GM10847 (cell line): ENCODE results near the gene MSMO1.

Experiments
- POLR2A ChIP-seq: IDR thresholded peaks from 2 replicates; pipeline ENCODE4 v1.6.1; 2011; ENCODE audit not compliant: insufficient read length; ENCODE audit errors: extremely low read depth

Gene MSMO1

DNA sequence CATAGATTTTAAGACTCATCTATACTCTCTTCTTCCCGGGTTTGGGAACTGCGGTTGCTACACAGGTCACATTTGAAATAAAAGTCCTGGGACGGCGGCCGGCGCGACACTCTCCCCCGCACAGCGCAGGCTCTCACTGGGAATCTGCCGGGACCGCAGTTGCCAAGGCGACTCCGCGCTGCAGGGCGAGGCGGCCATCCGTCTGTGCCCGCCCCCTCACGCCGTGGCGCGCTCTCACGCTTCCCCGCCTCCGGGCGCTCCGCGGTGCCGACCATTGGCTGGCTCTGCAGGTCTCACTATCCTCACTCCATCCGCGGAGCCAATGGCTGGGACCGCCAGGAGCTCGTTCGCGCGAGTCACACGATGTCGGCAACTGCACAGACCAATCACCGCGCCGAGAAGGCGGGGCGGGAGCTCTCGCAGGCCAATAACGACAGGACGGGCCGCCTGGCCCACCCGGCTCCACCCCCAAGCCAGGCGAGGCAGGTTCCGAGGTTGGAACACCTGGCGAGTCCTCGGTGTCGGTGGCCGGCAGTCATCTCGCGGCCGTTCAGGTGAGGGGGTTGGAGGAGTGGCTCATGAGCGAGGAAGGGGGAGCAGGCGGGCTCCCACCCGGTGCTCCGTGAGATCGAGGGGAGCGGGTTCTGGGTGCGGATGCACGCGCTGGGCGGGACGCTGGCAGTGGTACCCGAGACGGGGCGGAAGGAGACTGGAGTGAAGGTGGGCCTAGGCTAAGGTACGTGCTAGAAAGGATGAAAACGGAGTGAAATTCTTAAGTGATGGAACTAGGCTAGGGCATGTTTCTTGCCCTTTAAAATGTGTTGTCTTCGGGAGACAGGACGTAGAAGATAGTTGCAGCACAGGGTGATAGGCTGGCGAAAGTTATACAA lies at the start of gene MSMO1:
Gene MSMO1, plus strand, starts transcription at position 459 of the 890 bp plus-strand sequence. CDS start 5,702 bp downstream, outside the sequence.
- TF ChIP-seq POLR2A = peak; percentile 74

DNA sequence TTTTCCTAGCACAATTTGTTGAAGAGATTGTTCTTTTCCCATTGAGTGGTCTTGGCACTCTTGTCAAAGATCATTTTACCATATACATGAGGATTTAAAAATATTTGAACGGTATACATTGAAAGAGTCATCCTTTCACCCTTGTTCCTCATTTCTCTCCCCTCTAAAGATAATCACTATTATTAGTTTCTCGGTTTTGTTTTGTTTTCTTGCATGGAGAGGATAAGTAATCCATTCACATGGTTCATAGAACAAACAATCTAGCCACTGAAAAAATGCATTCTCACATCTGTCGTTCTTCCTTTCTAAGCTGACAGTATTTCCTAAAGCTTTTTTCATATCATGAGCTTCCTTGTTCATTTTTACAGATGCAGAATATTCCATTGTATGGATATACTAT lies 39.2 kb upstream of the MSMO1 start:
- no peak for TF ChIP-seq POLR2A

DNA sequence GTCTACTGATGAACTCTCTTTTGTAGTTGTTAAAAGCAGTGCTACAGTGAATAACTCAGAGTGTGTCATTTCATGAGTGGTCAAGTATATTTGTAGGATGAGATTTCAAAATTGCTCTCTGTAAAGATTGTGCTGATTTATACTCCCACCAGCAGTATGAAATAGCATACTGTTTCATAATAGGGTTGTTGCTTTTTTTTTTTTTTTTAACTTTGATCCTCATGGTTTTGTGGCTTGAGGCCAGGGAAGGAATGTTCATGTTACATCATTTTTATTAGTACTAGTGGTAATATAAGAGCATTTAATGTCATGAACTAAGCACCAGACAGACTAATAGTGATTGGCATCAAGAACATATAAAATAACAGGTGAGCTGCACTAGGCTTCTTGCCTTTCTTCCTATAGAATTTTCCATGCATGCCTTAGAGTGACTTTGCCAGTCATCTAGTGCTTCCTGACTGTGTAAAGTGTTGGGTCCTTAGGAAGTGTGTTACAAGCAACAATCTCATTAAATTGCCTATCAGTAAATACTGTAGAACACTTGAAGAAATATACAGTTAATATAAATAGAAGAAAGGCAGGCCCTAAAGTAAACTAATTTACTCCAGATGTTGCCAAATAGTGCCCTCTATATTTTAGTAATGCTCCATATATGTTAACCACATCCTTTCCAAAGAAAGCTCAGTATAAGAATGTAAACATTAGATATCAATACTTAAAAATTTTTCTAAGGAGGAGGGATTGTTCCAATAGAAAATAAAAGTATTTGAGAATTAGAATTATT lies 38.6 kb upstream of the MSMO1 start:
- no peak for TF ChIP-seq POLR2A

DNA sequence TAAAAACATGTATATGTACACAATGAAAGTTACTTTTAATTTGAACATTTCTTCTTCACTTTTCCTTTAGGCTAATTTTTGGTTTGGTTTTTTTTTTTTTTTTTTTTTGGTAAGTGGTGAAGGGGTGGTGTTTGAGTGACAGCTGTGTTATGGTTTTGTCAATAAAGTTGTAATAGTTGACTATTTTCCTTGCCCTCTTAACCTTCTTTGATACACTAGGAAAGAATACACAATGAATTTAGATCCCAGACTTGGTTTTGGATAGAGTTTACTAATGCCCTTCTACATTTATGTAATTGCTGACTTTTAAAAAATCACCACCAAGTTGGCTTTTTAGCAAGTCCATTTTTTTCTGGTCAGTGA lies 38.1 kb upstream of the MSMO1 start:
- TF ChIP-seq POLR2A = no peak

DNA sequence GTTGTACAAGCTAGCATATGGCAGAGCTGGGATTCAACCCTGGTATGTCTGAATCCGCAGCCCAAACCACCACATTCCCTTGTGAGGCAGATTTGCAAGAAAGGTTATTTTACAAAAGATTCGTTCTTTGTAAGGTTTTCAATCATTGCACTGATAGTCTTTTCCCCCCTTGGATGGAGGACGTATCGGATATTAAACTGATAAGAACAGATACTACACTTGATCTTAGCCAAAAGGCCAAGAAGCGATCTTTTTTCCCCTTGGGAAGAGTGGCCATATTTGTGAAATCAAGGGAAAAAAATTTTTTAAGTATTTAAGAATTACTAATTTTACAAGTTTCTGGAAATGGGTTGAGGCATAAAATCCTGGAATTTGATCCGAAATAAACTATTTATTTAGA lies 34.4 kb upstream of the MSMO1 start:
- TF ChIP-seq POLR2A = no peak

DNA sequence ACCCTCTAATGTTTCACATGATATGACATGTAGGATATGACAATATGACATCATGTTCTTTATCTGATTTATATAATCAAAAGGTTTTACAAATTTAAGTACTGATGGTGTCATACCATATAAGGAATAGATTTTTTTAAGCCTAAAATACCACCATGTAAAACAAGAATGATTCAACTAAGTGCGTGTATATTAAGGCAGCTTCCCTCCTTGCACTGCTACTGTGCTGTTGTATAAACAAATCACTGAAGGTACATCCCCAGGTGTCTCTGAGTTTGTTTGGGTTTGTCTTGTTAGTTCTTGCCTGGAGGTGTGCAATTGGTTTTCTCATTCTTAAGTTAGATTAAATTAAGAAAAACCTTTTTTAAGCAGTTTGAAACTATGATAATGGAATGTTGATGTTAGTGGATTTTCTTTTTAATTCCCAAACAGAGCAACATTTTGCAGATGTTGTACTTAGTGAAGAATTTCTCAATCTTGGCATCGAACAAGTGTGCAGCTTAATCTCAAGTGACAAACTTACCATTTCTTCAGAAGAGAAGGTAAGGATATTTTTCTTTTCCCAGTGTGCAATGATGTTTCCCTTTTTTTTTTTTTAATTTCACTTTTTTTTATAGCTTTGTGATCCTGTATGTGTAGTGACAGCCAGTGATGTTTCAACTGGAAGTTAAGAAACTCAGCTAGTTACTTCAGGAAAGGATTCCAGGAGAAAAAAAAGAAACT lies 33.4 kb upstream of the MSMO1 start:
- TF ChIP-seq POLR2A = no peak

DNA sequence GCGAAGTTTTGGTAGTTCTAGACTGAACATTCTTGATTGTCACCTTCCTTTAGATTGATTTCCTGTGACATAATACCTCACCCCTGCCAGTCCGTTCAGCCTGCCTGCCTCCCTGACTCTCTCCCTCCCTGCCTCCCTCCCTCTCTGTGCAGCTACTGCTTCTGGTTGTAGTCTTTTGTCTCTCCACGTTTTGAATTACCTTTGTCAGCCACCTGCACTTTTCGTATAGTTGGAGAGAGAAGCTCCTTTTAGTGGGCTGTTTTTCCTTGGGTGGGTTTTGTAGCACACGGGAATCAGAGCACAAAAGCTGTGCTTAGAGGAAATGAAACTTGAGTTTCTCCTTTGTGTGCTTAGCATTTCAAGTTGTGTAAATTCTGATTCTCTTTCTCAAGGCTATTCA lies 32.6 kb upstream of the MSMO1 start:
- TF ChIP-seq POLR2A = no peak

DNA sequence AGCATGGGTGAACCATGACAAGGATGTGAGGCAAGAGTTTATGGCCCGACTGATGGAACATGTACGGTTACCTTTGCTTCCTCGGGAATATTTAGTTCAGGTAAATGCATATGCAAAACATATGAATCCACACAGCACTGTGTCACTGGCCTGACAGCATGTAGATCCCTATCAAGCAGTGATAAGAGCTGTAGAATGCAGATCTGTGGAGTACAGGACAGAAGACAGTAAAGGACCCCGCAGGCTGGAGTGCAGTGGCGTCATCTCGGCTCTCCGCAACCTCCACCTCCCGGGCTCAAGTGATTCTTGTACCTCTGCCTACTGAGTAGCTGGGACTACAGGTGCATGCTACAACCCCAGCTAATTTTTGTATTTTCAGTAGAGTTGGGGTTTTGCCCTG lies 29.8 kb upstream of the MSMO1 start:
- TF ChIP-seq POLR2A = no peak

DNA sequence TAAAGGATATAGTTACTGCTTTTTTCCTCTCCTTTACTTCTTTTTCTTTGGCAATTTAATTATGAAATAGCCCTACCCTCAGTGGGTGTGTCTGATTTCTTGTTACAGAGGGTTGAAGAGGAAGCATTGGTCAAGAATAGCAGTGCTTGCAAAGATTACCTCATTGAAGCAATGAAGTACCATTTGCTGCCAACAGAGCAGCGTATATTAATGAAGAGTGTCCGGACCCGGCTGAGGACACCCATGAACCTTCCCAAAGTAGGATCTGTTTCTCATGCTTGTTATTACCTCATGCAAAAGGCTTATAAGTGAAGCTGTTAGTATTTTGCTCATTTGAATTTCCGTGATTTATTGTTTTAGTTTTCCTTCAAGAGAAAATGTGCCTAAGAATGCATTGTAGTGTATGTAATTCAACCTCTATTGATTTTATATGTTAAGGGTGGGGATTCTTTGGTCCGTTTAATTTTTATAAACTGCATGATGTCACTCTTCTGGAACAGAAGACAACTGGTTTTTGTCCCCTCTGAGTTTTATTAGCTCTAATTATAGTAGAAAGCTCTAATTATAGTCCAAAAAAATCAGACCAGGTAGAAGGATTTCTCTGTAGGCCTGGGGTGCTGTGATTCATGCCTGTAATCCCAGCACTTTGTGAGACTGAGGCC lies 27.9 kb upstream of the MSMO1 start:
- no peak for TF ChIP-seq POLR2A

DNA sequence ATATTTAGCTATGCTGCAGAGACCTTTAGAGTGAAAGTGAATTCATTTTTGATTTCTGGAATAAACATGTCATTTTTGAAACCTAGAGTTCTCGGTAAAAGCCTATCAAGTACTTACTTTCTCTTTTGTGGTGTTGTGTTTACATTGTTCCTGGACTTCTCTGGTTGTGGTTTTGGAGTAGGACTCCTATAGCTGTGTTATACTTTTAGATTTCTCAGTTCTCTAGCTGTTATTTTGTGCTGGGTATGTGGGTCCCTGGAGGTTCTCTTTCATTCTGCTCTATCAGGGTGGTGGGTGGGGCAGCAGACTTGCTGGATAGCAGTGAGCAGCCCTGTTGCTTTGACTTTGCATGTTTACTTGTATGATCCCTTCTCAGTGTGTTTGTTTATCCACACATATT lies 25.6 kb upstream of the MSMO1 start:
- no peak for TF ChIP-seq POLR2A

DNA sequence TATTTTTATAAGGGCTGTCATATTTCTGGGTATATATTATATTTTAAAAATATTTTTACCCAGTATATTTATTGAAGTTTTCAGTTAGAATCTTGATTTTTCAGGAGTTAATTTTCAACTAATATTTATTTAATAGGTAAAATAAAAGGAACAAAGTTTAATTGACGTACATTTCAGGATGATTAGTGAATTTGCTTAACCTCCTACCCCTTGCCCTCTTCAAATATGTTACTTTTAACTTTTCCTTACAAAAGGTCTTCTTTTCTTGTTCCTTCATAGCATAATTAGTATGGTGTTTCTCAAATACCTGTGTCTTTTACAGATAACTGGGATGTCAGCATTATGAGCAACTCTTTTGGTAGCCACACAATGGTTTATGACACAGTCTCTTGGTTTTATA lies 24.8 kb upstream of the MSMO1 start:
- TF ChIP-seq POLR2A = no peak

DNA sequence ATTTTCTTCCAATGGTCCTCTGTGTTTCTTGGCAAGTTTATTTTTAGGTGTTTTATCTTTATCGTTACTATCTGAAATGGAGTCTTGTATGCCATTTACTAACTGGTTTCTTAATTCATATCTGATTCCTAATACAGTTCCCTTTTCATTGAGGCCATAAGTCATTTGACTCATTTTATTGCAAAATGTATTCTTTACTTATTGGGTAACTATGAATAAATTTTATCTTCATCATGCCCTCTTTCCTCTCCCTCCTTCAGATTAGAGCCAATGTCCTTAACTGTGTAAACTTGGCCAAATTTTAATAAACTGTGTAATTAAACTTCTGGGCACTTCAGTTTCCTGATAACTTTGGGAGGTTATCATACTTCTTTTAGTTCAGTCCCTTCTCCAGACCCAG lies 19.3 kb upstream of the MSMO1 start:
- no peak for TF ChIP-seq POLR2A

DNA sequence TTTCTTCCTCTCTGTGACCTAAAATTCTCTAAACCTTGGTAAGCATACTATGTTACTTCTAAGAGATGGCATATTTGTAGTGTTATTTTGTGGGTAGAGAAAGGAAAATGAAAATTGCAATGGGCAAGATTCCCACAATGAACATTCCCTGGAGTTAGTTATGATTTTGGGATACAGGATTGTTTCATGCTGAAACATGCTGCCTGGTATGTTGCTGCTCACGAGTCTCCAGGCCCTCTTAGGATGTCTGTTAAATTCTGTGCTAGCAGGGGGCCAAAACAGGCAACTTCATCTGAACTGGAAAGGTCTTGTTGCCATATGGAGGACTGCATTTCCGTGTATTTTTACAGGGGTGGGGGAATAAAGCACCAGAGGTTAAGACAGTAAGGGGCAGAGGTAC lies 18.9 kb upstream of the MSMO1 start:
- TF ChIP-seq POLR2A = no peak

DNA sequence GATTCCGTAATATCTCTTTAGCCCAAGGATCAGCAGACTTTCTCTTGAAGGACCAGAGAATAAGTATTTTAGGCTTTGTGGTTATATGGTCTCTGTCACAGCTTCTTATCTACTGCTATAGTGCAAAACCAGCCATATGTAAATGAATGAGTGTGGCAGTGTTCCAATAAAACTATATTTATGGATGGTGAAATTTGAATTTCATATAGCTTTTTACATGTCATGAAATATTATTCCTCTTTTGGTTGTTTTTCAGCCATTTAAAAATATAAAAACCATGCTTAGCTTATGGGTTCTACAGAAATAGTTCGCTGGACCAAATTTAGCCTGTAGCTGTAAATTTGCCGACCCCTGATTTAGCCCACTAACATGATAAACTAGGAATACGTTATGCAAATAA lies 18.0 kb upstream of the MSMO1 start:
- no peak for TF ChIP-seq POLR2A

DNA sequence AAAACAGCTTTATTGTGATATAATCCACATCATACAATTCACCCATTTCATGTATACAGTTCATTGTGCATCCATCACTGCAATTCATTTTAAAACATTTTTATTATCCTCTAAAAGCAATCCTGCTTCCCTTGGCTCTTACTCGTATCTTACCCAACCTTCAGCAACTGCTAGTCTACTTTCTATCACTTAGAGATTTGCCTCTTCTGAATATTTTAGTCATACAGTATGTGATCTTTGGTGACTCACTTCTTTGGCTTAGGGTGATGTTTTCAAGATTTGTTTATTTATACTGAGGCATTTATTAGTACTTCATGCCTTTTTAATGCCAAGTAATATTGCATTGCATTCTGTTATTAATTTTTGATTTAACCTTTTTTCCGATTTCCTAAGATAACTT lies 15.0 kb upstream of the MSMO1 start:
- TF ChIP-seq POLR2A = no peak
